ENCODE measurements around the gene KPNA1.

GRCh38 chr3:122457706-122458105, 57.0 kb downstream of the KPNA1 start:
- TF ChIP-seq CTCF (IDR thresholded peaks at IDR 0.05) (no peak), EP300 (IDR thresholded peaks at IDR 0.05) (no peak)

Measured in ovary (tissue), 3 donors.